NCI-H187 (cell line): Measurements from ENCODE around the gene RPS6KB1.
A peak's percentile ranks its signal among the peaks of the same experiment; 100 is the strongest.
"Not testable (repeated sequence)": the region's sequence is repeated elsewhere in the genome, so short reads cannot be mapped to it uniquely, and the experiment has no call there.

Experiments
- DNase-seq, 2 experiments: peaks; one replicate each; lab custom pipeline; 2025; lab: John Stamatoyannopoulos, UW

Gene RPS6KB1

GRCh38 chr17:59941131-59941530 is 48.2 kb downstream of the RPS6KB1 start:
- DNase-seq: no peak

- DNase-seq: not testable (repeated sequence)
These were observed 53.5 kb downstream of the RPS6KB1 start for GRCh38 chr17:59946433-59946832.

DNA sequence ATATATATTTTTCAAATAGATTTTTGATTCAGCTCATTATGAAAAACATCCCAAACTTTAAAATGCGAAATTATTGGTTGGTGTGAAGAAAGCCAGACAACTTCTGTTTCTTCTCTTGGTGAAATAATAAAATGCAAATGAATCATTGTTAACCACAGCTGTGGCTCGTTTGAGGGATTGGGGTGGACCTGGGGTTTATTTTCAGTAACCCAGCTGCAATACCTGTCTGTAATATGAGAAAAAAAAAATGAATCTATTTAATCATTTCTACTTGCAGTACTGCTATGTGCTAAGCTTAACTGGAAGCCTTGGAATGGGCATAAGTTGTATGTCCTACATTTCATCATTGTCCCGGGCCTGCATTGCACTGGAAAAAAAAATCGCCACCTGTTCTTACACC is 54.4 kb downstream of the RPS6KB1 start:
- DNase-seq: not testable (repeated sequence)

- no peak for DNase-seq
These were observed 57.1 kb downstream of the RPS6KB1 start for GRCh38 chr17:59950049-59950448.

DNA sequence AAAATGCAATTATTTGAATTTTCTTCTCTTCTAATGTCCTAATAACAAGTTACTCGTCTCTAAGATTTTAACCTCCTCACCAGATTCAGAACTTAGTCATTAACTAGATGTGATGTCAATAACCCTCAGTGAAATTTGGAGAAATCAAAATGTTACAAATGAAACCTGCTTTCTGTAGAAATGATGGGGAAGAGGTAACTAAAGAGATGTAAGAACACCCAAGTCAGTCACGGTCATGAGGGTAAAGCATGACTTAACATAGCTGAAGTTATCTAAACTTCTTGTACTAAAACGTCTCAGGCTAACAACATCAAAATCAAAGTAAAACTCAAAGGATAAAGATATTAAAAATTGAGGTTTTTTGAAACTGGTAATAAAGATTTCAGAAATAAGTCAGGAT is 61.9 kb downstream of the RPS6KB1 start:
- DNase-seq: no peak

DNA sequence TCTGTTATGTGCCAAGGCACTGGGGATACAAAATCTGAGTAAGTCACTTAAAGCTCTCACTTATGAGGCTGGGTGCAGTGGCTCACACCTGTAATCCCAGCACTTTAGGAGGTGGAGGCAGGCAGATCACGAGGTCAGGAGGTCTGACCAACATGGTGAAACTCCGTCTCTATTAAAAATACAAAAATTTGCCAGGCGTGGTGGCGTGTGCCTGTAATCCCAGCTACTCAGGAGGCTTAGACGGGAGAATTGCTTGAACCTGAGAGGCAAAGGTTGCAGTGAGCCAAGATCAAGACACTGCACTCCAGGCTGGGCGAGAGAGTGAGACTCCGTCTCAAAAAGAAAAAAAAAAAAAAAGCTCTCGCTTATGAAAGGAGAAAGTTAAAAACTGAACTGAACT is 66.7 kb downstream of the RPS6KB1 start:
- DNase-seq: not testable (repeated sequence)

GRCh38 chr17:59962739-59963318 is 69.9 kb downstream of the RPS6KB1 start:
- no peak for DNase-seq

- DNase-seq: peak in 1 of 2 experiments; percentile 67
These were observed 71.0 kb downstream of the RPS6KB1 start for GRCh38 chr17:59963738-59964481.

DNA sequence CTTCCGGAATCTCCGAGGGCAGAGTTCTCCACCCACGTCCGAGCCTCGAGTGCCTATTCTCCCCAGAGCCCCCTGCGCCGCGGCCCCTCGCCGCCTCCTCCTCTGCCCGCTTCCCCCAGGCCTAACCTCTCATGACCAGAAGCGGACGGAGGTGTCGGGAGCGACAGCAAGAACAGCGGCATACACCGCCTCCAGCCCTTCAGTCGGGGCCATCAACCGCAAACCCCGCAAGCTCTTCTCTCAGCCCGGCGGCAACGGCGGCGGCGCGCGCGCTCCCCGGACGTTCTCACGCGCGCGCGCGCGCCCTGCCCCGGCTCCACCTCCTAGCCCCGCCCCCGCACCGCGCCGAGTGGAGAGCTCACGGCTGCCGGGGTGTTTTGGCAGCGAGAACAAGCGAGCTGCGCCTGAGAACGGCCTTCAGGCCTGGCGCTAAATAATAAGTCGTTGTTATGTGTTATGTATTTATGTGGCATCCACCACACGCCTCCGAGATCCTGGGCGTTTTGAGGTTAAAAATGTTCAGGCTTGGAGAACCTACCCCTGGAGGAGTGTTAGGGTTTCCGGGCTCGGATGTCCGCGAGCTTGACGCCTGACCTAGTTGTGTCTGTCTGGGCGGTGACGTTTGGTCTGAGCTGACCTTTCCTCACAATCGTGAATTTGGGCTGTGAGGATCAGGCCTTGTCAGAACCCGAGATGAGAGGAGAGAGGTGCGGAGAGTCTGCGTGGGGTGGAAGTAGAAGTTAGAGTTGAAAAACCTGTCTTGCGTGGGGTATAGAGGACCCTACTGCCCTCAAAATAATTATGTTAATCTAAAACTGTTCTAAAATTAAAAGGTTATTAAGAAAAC is 71.8 kb downstream of the RPS6KB1 start, which contains the start of gene RNFT1:
Gene RNFT1 (minus strand): TSS at position 259 of the 847 bp plus-strand sequence. CDS start 77 bp downstream, at position 182.
- peak; percentile 52 to 69 for DNase-seq

DNA sequence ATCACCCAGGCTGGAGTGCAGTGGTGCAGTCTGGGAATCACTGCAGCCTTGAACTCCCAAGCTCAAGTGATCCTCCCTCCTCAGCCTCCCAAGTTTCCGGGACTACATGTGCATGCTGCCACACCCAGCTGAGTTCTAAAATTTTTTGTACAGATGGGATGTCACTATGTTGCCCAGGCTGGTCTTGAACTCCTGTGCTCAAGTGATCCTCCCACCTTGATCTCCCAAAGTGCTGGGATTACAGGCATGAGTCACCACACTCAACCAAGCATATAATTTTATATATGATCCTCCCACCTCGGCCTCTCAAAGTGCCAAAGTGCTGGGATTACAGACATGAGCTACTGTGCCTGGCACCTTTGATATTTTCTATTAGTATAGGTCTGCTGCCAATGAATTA is 78.8 kb downstream of the RPS6KB1 start:
- DNase-seq: not testable (repeated sequence)

- no peak for DNase-seq
These were observed 79.9 kb downstream of the RPS6KB1 start for GRCh38 chr17:59972778-59973177.

DNA sequence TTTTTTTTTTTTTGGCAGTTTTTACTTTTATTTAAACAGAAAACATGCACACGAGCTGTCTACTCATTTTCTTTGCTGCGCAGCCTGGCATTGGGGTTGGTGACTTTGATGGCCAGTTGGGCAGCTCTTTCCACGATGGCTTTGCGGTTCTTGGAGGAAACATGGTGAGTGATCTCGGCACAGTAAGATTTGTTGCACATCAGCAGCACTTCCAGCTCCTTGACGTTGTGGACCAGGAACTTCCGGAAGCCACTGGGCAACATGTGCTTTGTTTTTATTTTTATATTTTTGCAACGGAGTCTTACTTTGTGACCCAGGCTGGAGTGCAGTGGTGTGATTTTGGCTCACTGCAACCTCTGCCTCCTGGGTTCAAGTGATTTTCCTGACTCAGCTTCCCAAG is 80.6 kb downstream of the RPS6KB1 start:
- DNase-seq: not testable (repeated sequence)

DNA sequence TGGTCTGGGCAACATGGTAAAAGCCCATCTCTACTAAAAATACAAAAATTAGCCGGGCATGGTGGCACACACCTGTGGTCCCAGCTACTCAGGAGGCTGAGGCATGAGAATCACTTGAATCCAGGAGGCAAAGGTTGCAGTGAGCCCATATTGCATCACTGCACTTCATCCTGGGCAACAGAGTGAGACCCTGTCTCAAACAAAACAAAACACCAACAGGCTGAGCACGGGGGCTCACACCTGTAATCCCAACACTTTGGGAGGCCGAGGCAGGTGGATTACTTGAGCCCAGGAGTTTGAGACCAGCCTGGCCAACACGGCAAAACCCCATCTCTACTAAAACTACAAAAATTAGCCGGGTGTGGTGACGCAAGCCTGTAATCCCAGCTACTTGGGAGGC is 82.2 kb downstream of the RPS6KB1 start:
- not testable (repeated sequence) for DNase-seq

DNA sequence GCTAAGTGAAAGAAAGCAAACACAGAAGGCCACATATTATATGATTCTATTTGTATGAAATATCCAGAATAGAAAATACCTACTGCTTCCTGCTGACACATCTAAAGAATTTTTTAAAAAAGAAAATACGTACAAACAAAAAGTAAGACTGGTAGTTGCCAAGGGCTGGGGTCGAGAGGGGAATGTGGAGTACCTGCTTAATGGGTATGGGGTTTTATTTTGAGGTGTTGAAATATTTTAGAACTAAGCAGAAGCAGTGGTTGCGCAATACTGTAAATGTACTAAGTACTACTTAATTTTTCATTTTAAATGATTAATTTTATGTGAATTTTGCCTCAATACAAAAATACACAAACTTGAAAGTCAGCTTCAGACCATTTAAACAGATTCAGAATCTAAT is 103.7 kb downstream of the RPS6KB1 start:
- DNase-seq: not testable (repeated sequence)
